Liver (tissue), 9 donors: ENCODE results near the gene EBF3. TPM values are rescaled to one million over a fixed set of nuclear protein-coding genes. Genes with fewer than 3 reads are reported as not detected.

ENCODE experiments used
- DNase-seq: peaks from one replicate; pipeline ENCODE4 v3.0.0-alpha.2; 2017; ENCODE audit warnings: low spot score
- H3K27ac ChIP-seq, 2 donors: one replicate each; pipeline ENCODE4 v1.7.0; 2013; ENCODE audit warnings: inconsistent platforms in 2 of 2, low read length in 2 of 2, control low read depth in 1 of 2, low read depth in 1 of 2, mild to moderate bottlenecking in 1 of 2
- H3K27me3 ChIP-seq, 4 donors: one replicate each; pipeline versions ENCODE4 v1.6.1 to v1.7.0; 2013; ENCODE audit warnings: low read length in 3 of 4, inconsistent platforms in 1 of 4, mild to moderate bottlenecking in 1 of 4, moderate library complexity in 1 of 4; ENCODE audit not compliant: control insufficient read depth in 4 of 4, insufficient read depth in 4 of 4
- H3K36me3 ChIP-seq, 4 donors: one replicate each; pipeline versions ENCODE4 v1.6.1 to v1.7.0; 2013; ENCODE audit warnings: low read length in 3 of 4, mild to moderate bottlenecking in 3 of 4, low read depth in 1 of 4, moderate library complexity in 1 of 4; ENCODE audit not compliant: control insufficient read depth in 4 of 4, insufficient read depth in 3 of 4
- H3K4me1 ChIP-seq, 4 donors: one replicate each; pipeline versions ENCODE4 v1.6.1 to v1.7.0; 2013; ENCODE audit warnings: low read length in 3 of 4, mild to moderate bottlenecking in 3 of 4, moderate library complexity in 1 of 4; ENCODE audit not compliant: control insufficient read depth in 4 of 4, insufficient read depth in 4 of 4
- H3K4me3 ChIP-seq, 3 donors: one replicate each; pipeline versions ENCODE4 v1.6.1 to v1.7.0; 2013; ENCODE audit warnings: low read length in 3 of 3, control low read depth in 1 of 3, low read depth in 1 of 3, mild to moderate bottlenecking in 1 of 3
- H3K9ac ChIP-seq, 2 donors: one replicate each; pipeline ENCODE4 v1.7.0; 2013; ENCODE audit warnings: low read length in 2 of 2, mild to moderate bottlenecking in 2 of 2, moderate library complexity in 2 of 2, control low read depth in 1 of 2, low read depth in 1 of 2
- H3K9me3 ChIP-seq, 4 donors: one replicate each; pipeline versions ENCODE4 v1.6.1 to v1.7.0; 2013; ENCODE audit warnings: low read length in 3 of 4; ENCODE audit not compliant: control insufficient read depth in 4 of 4
- CTCF ChIP-seq: fragments of 150-350 bp; IDR thresholded peaks from 2 replicates; pipeline ENCODE4 v1.5.1; 2017; ENCODE audit warnings: improper control_type of control experiment, low read depth, low read length; ENCODE audit not compliant: missing input control
- EGR1 ChIP-seq, 2 donors: IDR thresholded peaks; 2 replicates each; pipeline ENCODE4 v1.6.1; 2016 to 2018; ENCODE audit warnings: antibody characterized with exemption in 2 of 2, low read depth in 2 of 2
- FOXA2 ChIP-seq: IDR thresholded peaks from 2 replicates; pipeline ENCODE4 v1.6.1; 2016; ENCODE audit warnings: antibody characterized with exemption
- GABPA ChIP-seq, 2 donors: IDR thresholded peaks in 1 of 2; conservative IDR thresholded peaks in 1 of 2; 2 replicates each; pipeline ENCODE4 v1.6.1; 2016; ENCODE audit warnings: antibody characterized with exemption in 2 of 2, mild to moderate bottlenecking in 1 of 2, moderate library complexity in 1 of 2
- HNF4G ChIP-seq: IDR thresholded peaks from 2 replicates; pipeline ENCODE4 v1.6.1; 2016; ENCODE audit warnings: antibody characterized with exemption
- JUND ChIP-seq, 2 donors: IDR thresholded peaks; 2 replicates each; pipeline ENCODE4 v1.6.1; 2016; ENCODE audit warnings: antibody characterized with exemption in 2 of 2
- NR2F2 ChIP-seq: IDR thresholded peaks from 2 replicates; pipeline ENCODE4 v1.6.1; 2016; ENCODE audit warnings: antibody characterized with exemption
- RAD21 ChIP-seq, 2 donors: IDR thresholded peaks; 2 replicates each; pipeline ENCODE4 v1.6.1; 2016; ENCODE audit warnings: antibody characterized with exemption in 2 of 2, mild to moderate bottlenecking in 2 of 2
- RXRA ChIP-seq, 2 donors: IDR thresholded peaks; 2 replicates each; pipeline ENCODE4 v1.6.1; 2017 to 2018; ENCODE audit warnings: antibody characterized with exemption in 2 of 2, mild to moderate bottlenecking in 1 of 2
- SP1 ChIP-seq: IDR thresholded peaks from 2 replicates; pipeline ENCODE4 v1.6.1; 2018; ENCODE audit warnings: antibody characterized with exemption, mild to moderate bottlenecking
- TAF1 ChIP-seq: conservative IDR thresholded peaks from 2 replicates; pipeline ENCODE4 v1.6.1; 2016; ENCODE audit warnings: antibody characterized with exemption, mild to moderate bottlenecking
- ZBTB33 ChIP-seq: IDR thresholded peaks from 2 replicates; pipeline ENCODE4 v1.6.1; 2016; ENCODE audit warnings: antibody characterized with exemption
- WGBS: extraction: QIAGEN DNeasy Blood & Tissue Kit; methylation state at CpG from one replicate; pipeline ENCODE4 v1.1.7; 2013; 5-methylcytosine and 5-hydroxymethylcytosine counted together
- polyA plus RNA-seq, 2 donors: library from polyadenylated mRNA; stranded (reverse) in 1 of 2; unstranded in 1 of 2; fragments of 200-250 nt in 1 of 2; fragments of >200 nt in 1 of 2; fragmentation: Nextera tagmentation in 1 of 2; extraction: Ambion mirVana in 1 of 2; gene quantifications; one replicate each; pipeline versions ENCODE4 v1.2.1 to v1.2.3, GENCODE V29; 2013 to 2015
- total RNA-seq, 2 donors: library from RNA; depleted of rRNA; stranded (reverse); fragments of >200 nt; gene quantifications; one replicate each; pipeline ENCODE4 v1.2.3, GENCODE V29; 2014
- TF ChIP-seq, protein P1 (sequence below): IDR thresholded peaks from 2 replicates; pipeline ENCODE4 v1.6.1; 2016; ENCODE audit warnings: antibody characterized with exemption
- TF ChIP-seq, protein P2 (sequence below): IDR thresholded peaks from 2 replicates; pipeline ENCODE4 v1.6.1; 2016; ENCODE audit warnings: antibody characterized with exemption, mild to moderate bottlenecking
- donor health status: healthy.
- donor health status: healthy.
- donor health status: healthy.
- donor health status: healthy.
- donor health status: healthy.

Gene EBF3
- total and polyA plus RNA-seq, 4 donors: 0.02 to 0.08 TPM; not detected in 2

- Histone ChIP-seq H3K27me3 (peaks cover 9 to 22% (median 20%) of the 10 kb centered on the region in 4 donors), H3K27ac (no peak overlapping the region), H3K4me1 (peaks cover 17 to 40% (median 21%) of the 10 kb centered on the region in 4 donors), H3K36me3 (no peaks in the 10 kb centered on the region), H3K9me3 (no peaks in the 10 kb centered on the region), H3K4me3 (peak overlapping the region in 1 of 3 donors; percentile 9), H3K9ac (no peak overlapping the region)
- TF ChIP-seq FOXA2: no peak
- no peak for TF ChIP-seq SP1
- TF ChIP-seq CTCF: no peak
- TF ChIP-seq RXRA (IDR thresholded peaks at IDR 0.05): no peak
- no peak for TF ChIP-seq RAD21 (IDR thresholded peaks at IDR 0.05)
- no peak for TF ChIP-seq HNF4G
- TF ChIP-seq, protein P1, sequence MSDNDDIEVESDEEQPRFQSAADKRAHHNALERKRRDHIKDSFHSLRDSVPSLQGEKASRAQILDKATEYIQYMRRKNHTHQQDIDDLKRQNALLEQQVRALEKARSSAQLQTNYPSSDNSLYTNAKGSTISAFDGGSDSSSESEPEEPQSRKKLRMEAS: no peak
- TF ChIP-seq JUND (IDR thresholded peaks at IDR 0.05): no peak
- no peak for TF ChIP-seq ZBTB33
- no peak for TF ChIP-seq EGR1 (IDR thresholded peaks at IDR 0.05; ENCODE audit: low read depth in 2 of 2)
- no peak for TF ChIP-seq GABPA (IDR thresholded peaks at IDR 0.05 in 1 of 2, conservative IDR thresholded peaks at IDR 0.05 in 1 of 2)
- TF ChIP-seq, protein P2, sequence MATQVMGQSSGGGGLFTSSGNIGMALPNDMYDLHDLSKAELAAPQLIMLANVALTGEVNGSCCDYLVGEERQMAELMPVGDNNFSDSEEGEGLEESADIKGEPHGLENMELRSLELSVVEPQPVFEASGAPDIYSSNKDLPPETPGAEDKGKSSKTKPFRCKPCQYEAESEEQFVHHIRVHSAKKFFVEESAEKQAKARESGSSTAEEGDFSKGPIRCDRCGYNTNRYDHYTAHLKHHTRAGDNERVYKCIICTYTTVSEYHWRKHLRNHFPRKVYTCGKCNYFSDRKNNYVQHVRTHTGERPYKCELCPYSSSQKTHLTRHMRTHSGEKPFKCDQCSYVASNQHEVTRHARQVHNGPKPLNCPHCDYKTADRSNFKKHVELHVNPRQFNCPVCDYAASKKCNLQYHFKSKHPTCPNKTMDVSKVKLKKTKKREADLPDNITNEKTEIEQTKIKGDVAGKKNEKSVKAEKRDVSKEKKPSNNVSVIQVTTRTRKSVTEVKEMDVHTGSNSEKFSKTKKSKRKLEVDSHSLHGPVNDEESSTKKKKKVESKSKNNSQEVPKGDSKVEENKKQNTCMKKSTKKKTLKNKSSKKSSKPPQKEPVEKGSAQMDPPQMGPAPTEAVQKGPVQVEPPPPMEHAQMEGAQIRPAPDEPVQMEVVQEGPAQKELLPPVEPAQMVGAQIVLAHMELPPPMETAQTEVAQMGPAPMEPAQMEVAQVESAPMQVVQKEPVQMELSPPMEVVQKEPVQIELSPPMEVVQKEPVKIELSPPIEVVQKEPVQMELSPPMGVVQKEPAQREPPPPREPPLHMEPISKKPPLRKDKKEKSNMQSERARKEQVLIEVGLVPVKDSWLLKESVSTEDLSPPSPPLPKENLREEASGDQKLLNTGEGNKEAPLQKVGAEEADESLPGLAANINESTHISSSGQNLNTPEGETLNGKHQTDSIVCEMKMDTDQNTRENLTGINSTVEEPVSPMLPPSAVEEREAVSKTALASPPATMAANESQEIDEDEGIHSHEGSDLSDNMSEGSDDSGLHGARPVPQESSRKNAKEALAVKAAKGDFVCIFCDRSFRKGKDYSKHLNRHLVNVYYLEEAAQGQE: no peak
- no peak for TF ChIP-seq NR2F2
- no peak for TF ChIP-seq TAF1
- 6% methylated on average over 84 of the region's 84 CpGs for WGBS
- DNase-seq: no peak
Measured at GRCh38 chr10:129972145-129972965, 8.3 kb upstream of the EBF3 start.
